Head of caudate nucleus (tissue), 42 donors: ENCODE results near the gene CASK.
A peak's percentile ranks its signal among the peaks of the same experiment; 100 is the strongest.

Experiments
- DNase-seq, 42 donors: peaks; one replicate each; pipeline versions ENCODE4 v3.0.0 to v3.0.0-alpha.2; 2020 to 2021; ENCODE audit warnings: mixed read lengths in 7 of 42
- intact Hi-C: fragments of 100-400 bp; cut with DNase I; formaldehyde crosslinking; loops from one replicate; pipeline ENCODE4 v1.15.0; 2022

CASK gene, protein sequence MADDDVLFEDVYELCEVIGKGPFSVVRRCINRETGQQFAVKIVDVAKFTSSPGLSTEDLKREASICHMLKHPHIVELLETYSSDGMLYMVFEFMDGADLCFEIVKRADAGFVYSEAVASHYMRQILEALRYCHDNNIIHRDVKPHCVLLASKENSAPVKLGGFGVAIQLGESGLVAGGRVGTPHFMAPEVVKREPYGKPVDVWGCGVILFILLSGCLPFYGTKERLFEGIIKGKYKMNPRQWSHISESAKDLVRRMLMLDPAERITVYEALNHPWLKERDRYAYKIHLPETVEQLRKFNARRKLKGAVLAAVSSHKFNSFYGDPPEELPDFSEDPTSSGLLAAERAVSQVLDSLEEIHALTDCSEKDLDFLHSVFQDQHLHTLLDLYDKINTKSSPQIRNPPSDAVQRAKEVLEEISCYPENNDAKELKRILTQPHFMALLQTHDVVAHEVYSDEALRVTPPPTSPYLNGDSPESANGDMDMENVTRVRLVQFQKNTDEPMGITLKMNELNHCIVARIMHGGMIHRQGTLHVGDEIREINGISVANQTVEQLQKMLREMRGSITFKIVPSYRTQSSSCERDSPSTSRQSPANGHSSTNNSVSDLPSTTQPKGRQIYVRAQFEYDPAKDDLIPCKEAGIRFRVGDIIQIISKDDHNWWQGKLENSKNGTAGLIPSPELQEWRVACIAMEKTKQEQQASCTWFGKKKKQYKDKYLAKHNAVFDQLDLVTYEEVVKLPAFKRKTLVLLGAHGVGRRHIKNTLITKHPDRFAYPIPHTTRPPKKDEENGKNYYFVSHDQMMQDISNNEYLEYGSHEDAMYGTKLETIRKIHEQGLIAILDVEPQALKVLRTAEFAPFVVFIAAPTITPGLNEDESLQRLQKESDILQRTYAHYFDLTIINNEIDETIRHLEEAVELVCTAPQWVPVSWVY

DNA sequence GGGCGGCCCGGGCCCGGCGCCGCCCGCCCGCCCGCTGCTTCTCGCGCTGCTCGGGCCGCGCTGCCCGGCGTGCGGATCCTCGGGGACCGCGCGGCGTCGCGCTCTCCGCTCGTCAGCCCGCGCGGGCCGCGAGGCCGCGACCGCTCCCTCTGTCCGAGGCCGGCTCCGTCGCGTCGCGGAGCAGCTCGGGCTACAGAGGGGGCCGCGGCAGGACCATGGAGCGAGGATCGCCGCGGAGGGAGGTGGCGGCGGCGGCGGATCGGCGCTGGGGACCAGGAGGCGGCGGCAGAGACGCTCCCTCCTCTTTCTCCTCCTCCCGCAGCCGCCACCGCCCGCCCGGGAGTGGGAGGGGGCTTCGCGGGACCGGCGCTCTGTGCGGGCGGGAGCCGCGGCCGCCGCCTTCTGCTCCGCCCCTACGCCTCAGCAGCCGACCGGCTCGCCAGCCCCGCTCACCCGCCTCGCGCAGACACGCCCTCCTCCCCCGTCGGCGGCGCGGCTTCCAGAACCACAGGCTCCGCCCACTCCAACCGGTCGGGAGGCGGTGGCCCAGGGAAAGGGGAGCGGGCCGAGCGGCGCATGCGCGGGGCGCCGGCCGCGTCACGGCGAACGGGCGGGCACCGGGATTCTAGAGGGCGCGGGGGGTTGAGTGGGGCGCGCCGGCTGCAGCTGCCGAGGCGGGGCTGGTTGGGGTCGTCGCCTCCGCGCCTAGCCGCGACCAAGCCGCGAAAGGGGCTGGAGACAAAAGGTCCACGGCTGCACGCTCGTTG, at the start of gene CASK:
Gene CASK (minus strand): TSS at position 344 of the 767 bp plus-strand sequence. CDS start 566 bp downstream, outside the sequence.
- peak; percentile 69 to 96 (median 91) for DNase-seq
- intact Hi-C loops = no loop called here

DNA sequence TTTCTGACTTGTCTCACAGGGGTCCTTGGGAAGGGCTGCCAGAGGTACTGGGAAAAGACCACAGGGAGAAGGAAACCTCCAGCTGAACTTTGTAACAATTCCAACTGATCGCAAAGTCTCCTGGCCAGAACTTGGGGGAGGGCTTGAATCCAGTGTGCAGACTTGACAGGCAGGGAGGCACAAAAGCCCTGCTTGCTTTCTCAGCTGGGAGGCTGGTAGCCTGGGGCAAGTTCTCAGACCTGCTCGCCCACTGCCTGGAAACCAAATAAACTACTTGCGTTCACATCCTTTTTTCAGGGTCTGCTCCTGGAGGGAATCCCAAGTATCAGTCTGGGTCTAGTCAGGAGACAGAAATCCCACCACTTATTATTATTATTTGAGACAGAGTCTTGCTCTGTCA, 48.0 kb upstream of the CASK start:
- no peak for DNase-seq
- intact Hi-C loops = no loop called here

DNA sequence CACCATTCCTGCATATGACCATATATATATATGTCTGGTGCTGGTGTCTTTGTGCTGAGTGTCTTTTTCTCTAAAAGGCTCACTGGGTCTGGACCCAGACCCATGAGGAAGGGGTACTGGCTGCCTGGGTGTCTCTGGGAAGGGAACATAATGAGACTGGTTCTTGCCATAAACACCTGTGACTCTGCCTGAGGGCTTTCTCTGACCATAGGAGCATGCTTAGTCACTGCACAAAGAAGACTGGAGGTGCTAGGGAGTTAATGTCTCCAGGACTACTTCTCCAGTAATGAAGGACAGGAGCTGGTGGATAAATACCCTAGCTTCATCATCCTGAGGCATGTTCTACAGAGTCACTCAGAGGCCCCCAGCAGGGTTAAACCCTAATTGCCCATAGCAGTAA, 47.1 kb upstream of the CASK start:
- intact Hi-C loops = no loop called here
- DNase-seq = no peak

DNA sequence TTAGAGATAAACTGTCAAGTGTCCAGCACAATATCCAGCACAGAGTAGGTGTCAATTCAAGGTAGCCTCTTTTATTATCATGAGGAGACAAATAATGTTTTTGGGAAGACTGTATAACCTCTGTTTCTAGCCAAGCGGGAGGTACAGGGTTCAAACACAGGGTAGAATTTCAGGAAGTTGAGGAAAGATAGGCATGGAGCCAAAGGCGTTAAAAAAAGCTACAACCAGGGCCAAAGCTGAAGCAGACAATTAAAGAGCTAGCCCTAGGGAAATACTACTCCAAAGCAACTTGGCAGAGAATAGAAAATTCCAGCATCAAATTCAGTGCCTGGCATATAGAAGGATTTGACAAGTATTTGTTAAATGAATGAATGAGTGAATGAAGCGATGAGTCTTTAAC, 40.0 kb upstream of the CASK start:
- intact Hi-C loops = no loop called here
- no peak for DNase-seq

DNA sequence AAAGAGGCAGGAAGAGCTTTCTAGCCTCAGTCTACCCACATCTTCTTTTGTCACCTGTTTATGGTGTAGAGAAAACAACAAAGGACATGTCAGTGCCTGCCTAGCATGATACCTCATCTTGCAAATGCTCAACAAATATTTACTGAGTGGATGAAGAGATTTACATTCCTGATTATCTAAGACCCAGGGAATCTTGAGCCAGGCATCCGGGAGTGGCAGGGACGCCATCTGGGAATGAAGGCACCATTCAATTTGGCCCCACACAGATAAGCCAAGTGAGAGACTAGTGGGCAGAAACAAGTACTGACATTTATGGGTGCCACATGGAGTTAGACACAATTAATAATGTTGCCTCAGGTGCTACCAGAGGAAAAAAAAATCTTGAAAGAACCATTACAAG, 36.8 kb upstream of the CASK start:
- no peak for DNase-seq
- intact Hi-C loops = no loop called here

DNA sequence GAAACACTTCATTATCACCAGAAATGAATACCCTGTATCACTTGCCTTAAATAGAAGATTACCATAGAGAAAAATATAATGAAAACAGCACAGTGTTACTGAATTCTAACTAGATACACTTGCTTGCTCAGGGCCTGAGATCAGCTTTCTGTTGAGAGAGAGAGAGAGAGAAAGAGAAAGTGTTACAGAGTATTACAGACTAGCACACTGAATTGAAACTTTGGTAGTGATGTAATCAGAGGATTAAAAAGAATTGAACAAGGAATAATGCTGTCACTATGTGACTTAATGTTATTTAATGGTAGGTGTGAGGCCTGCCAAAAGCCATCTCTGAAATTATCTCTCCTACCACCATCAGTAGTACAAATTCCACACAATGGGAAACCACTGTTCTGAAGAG, 35.5 kb upstream of the CASK start:
- intact Hi-C loops = no loop called here
- DNase-seq = no peak

DNA sequence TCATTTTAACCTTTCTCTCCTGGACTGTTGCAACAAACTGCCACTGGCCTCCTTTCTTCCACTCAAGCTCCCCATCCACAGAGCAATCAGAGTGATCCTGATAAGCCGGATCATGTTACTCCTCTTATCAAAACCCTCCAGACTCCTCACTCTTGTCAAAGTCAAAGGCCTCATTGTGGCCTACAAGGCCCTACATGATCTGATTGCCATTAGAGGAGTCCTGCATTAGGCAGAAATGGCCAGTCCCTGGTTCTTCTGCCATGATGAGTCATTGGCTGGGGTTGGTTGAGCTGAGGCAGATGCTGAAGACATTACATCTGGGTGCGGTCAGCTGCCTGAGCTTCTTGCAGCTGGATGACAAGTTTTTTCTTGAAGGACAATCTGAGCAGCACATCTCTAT, 32.7 kb upstream of the CASK start:
- intact Hi-C loops = no loop called here

DNA sequence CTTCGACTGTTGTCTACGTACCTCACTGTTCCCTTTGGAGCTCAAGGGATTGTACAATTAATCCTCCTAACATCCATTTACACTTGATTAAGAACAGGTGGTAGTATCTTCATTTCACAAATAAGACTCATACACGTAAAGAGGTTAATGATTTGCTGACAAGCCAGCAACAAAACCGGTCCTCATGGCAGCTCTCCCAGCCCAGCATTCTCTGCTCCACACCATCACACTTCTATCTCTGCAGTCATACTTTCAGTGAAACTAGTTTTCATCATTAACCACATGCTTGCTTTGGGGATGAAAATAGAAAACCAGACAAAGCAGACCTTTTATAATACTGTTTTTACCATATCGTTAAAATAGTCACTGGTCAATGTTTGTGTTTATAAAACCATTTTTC, 28.7 kb upstream of the CASK start:
- DNase-seq = no peak
- intact Hi-C loops = no loop called here

More for the DNA sequence above, 32.7 kb upstream of the CASK start:
- DNase-seq = no peak

DNA sequence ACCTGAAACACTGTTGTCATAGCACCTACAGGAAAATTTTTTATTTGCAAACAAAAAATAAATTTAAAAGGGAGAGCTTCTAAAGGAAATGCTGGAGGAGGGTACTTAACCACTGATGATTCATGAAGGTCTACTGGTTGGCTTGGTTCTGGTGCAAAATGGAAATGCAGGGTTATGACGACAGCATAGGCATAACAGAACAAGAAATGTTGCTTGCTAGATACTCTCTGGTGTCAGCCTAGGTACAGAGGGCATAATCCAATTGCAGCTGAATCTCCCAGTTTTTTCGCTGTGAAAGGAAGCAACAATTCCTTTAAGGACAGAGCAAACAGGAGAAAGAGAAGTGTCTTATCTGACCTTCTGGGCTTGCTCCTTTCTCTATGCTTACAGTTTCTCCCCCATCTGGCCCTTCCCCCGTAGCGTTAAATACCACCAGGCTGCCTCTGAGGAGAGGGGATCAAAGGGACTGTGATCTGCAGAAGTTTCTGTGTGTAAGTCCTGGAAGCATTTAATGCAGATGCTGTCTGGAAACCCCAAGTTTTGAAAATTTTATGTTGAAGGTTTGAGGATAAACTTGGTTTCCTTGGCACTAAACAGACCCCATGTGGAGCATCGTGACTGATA, 23.7 kb upstream of the CASK start:
- intact Hi-C loops = no loop called here
- no peak for DNase-seq

DNA sequence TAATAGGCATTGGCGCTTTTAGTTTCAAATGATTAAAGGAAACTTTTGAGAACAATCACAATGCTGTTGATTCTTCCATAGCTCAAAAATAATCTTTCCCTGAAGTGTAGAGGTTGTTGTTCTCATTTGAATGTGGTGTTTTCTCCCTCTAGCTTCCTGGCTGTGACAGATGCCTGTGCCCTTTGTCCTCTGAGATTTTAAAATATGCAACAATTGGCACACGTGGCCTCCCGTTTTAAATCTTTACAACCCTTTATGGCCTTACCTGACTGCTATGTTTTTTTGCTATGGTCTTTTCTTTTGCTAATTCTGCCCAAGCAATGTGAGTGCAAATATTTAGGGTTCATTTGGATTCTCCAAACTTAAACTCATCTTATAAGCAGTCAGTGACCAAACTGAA, 22.9 kb upstream of the CASK start:
- intact Hi-C loops = no loop called here
- DNase-seq = no peak

DNA sequence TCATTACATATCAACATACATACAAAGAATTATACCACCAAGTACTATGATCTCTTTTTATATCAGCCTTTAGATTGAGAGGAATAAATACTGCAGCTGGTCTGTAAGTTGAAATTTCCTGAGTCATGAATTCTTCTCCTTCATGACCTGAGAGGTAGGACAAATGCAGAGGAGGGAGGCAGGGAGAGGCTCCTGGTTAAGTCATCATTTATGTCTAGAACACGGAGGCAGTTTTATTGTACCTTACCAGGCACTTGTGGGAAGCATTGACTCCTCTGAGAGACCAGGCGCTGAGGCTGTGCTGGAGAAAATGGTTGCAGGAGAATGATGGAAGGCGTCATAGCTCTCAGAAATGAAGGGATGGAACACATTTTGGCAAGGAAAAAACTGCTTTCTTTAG, 12.5 kb upstream of the CASK start:
- intact Hi-C loops = no loop called here
- DNase-seq = peak in 14 of 42 donors; percentile 1 to 59 (median 22)

DNA sequence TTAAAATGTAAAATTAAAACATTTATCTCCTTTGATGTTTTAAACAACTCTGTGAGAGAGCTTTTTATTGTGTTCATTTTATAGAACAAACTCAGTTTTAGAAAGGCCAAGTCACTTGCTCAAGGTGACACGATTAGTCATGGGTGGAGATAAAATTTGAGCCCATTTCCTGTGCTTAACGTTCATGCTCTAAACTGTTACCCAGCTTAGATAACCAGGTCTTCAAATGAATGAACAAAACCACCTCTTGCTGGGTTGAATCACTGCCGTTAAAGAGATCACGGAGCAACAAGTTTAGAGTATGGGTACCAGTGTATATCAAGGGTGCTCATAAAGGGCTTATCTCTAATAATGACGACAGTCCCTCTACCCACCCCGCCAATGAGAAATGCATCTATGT, 10.2 kb upstream of the CASK start:
- intact Hi-C loops = no loop called here

DNA sequence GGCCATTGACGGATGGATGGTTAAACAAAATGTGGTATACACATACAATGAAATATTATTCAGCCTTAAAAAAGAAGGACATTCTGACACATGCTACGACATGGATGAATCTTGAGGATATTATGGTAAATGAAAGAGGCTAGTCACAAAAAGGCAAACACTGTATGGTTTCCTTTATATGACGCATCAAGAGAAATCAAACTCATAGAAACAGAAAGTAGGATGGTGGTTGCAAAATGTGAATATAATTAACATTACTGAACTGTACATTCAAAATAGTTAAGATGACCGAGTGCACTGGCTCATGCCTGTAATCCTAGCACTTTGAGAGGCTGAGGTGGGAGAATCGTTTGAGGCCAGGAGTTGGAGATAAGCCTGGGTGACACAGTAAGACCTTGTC, 9.5 kb upstream of the CASK start:
- DNase-seq = no peak
- intact Hi-C loops = no loop called here

More for the DNA sequence above, 10.2 kb upstream of the CASK start:
- no peak for DNase-seq

DNA sequence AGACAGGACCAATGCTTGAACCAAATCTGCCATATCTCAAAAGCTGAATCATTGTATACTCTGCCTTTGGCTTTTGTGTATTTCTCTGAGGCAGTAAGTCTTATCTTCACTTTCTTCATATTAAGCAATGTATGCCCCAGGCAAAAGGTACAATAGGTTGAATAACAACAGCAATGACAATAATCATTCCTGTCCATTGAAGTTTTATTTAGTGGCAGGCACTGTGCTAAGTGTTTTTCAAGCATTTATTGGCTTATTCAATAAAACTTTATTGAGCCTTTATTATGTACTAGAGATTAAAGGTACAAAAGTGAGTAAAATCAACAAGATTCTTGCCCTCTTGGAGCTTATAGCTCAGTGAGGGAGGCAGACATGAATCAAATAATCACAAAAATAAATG, 8.2 kb upstream of the CASK start:
- no peak for DNase-seq
- intact Hi-C loops = no loop called here

DNA sequence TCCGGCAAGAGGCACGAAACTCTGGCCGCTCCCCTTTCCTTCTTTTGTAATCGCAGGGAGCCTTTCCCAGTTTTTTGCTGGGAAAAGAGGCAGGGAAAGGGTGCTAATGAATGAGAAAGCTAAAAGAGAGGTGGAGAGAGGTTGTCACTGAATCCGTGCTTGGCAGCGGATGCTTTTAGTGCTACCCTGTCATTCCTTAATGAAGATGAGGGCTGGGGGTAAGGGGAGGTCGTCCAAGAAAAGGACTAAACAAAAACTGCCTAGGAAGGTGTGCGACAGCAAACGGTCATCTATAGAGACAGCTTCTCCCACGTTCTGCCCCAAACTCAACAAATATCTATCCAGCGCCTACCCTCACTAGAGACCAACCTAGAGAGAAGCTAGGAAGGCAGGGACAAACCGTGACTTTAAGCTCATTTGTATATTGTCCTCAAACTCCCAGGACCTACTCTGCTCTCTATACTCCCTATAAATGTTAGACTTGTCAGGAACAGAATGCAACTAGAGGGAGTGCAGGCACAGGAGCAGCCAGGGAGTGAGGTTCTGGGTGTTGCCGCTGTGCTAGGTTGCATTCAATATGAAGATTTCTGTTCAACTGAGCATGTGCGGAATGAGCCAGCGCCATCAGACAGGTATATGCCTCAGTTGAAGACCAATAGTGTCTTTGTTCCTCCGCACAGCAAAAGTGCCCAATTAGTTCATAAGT, 777 bp upstream of the CASK start:
- DNase-seq = peak in 40 of 42 donors; percentile 14 to 77 (median 46)
- intact Hi-C loops = no loop called here

DNA sequence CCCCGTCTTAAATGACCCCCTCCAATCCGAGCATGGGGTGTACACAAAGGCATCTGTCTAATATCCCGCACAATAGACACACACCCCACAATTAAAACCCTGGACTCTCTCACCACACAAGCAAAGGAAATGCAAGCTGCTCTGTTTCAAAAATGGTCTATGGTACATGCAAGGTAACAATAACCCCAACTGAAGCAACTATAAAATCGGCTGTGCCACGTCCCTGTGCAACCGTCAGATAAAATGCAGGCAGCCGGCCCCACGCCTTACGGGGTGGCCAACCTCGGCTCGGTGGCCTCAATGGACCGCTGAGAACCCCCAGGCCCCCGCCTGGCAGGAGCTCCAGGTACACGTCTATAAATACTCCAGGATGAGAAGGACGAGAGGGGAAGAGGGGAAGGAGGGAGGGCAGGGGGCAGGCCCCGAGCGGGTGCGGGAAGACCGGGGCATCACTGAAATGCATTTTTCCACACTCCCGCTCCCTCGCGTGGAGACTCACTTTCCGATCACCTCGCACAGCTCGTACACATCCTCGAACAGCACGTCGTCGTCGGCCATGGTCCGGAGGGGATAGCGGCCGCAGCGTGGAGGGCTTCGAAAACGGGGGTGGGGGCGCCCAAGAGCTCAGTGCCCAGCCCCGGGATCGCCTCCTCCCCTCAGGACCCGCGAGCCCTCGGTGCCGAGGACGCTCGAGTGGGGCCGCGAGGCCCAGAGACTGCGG, 763 bp downstream of the CASK start:
- DNase-seq = peak in 39 of 42 donors; percentile 2 to 72 (median 34)
- intact Hi-C loops = no loop called here

DNA sequence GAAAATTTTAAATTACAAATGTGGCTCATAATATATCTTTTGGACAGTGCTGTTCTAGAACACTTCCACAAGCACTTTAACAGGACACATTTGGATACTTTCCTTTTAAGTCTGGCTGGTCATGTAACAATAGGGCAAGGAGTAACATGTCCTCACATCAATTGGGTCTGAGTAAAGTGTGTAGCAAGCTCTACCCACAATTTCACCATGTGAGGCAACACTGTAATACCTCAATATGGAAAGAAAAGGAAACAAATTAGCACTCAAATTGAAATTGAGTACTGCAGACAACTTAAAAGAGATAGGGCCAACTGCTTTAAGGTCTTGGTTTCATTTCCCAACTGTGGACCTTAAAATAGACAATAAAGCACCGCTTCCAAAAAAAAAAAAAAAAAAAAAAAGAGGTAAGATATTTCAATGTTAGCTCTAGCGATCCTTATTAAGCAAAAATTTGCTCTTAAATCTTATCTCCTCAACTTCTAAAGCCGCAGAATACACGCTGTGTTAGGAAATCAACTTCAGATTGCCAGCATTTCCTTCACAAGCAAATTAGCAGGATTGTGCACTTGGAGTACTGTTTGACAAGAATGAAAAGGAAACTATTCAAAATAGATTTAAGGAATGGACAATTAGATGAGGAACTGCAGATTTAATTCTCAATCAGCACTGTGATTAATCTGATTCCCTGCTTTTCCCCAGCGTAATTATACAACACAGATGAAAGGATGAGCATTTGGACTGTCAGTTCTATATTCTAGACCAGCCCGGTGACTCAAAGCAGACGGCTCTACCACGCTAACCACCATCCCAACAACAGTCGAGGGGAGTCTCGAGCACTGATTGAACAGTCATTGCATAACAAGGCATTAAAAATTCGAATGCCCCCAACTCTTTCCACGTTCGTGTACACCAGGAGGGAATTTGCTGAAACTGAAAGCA, 1.6 kb downstream of the CASK start:
- intact Hi-C loops = no loop called here
- DNase-seq = peak in 11 of 42 donors; percentile 7 to 44 (median 14)
